Sigmoid colon (tissue), 3 donors: Measurements from ENCODE around the gene LAMA3.

Experiments used
- POLR2A ChIP-seq, 2 donors: fragments of 450-650 bp; IDR thresholded peaks; one replicate each; pipeline ENCODE4 v1.6.1; 2016; ENCODE audit warnings: antibody characterized with exemption in 2 of 2, mild to moderate bottlenecking in 2 of 2, moderate library complexity in 2 of 2
- TF ChIP-seq, protein P1 (sequence below), 4 experiments: fragments of 450-650 bp in 3 of 4; fragments of 200-600 bp in 1 of 4; IDR thresholded peaks; one replicate each; pipeline ENCODE4 v1.5.1; 2016 to 2019; ENCODE audit warnings: antibody characterized with exemption in 4 of 4, mild to moderate bottlenecking in 3 of 4, moderate library complexity in 2 of 4

- TF ChIP-seq, protein P1, sequence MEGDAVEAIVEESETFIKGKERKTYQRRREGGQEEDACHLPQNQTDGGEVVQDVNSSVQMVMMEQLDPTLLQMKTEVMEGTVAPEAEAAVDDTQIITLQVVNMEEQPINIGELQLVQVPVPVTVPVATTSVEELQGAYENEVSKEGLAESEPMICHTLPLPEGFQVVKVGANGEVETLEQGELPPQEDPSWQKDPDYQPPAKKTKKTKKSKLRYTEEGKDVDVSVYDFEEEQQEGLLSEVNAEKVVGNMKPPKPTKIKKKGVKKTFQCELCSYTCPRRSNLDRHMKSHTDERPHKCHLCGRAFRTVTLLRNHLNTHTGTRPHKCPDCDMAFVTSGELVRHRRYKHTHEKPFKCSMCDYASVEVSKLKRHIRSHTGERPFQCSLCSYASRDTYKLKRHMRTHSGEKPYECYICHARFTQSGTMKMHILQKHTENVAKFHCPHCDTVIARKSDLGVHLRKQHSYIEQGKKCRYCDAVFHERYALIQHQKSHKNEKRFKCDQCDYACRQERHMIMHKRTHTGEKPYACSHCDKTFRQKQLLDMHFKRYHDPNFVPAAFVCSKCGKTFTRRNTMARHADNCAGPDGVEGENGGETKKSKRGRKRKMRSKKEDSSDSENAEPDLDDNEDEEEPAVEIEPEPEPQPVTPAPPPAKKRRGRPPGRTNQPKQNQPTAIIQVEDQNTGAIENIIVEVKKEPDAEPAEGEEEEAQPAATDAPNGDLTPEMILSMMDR (IDR thresholded peaks at IDR 0.05) = no peak
- no peak for TF ChIP-seq POLR2A (IDR thresholded peaks at IDR 0.05)
Measured at GRCh38 chr18:23977719-23978483, 288.6 kb downstream of the LAMA3 start.
